Prostate gland (tissue), 2 donors: ENCODE results near the gene SWSAP1.

Experiments
- CTCF ChIP-seq, 4 experiments: fragments of 200-600 bp in 2 of 4; fragments of 450-650 bp in 2 of 4; sonication (generic) in 2 of 4; IDR thresholded peaks; 1 replicate in 3 of 4; 2 replicates in 1 of 4; pipeline ENCODE4 v1.5.1; 2016 to 2019; ENCODE audit warnings: antibody characterized with exemption in 4 of 4, mild to moderate bottlenecking in 2 of 4, moderate library complexity in 2 of 4
- POLR2A ChIP-seq: fragments of 450-650 bp; IDR thresholded peaks from one replicate; pipeline ENCODE4 v1.6.1; 2016; ENCODE audit warnings: antibody characterized with exemption, mild to moderate bottlenecking
- POLR2AphosphoS5 ChIP-seq: sonication (generic); formaldehyde crosslinking; IDR thresholded peaks from one replicate; pipeline ENCODE4 v1.6.1; 2017; ENCODE audit warnings: antibody characterized with exemption

DNA sequence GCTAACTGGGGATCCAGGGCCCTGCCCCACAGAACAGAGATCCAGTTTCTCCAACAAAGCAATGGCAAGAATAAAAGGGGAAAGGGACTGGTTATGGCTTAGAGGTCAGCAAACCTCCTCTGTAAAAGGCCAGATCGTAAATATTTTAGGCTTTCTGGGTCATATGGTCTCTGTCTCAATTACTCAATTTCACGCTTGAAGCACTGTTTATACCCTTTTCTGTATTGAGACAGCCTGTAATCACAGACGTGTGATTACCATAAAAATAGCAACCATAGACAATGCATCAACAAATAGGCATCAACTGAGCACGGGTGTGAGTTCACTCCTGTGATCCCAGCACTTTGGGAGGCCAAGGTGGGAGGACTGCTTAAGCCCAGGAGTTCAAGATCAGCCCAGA is 44.3 kb upstream of the SWSAP1 start:
- TF ChIP-seq CTCF (IDR thresholded peaks at IDR 0.05), result no peak
- TF ChIP-seq POLR2AphosphoS5, result no peak
- TF ChIP-seq POLR2A, result no peak
